ENCODE measurements around the gene TMEM150B. TPM values are rescaled to one million over a fixed set of nuclear protein-coding genes. Genes with fewer than 3 reads are reported as not detected.

Gene TMEM150B
- 10 to 100 TPM in 1 of 5 donors, 1 to 10 TPM in 2, not detected in 2; 1.3 to 15.8 (median 3.3) TPM for total RNA-seq
- polyA plus RNA-seq = under 1 TPM; 0.18 to 0.92 (median 0.87) TPM
- long read RNA-seq, donor 1 = 0 reads
- long read RNA-seq, donor 2 = 0 reads
- long read RNA-seq, donor 3 = 0 reads
- long read RNA-seq, donor 4 = 0 reads
- long read RNA-seq, donor 5 = 0 reads
- long read RNA-seq, donor 6 = 0 reads
- long read RNA-seq, donor 7 = 0 reads
- long read RNA-seq, donor 8, partial matches to known transcripts = 1,625 of 2,308 reads
- long read RNA-seq, donor 8, other reads (novel, unspliced or antisense) = 683 of 2,308 reads
- long read RNA-seq, donor 9, partial matches to known transcripts = 2,158 of 2,630 reads
- long read RNA-seq, donor 9, other reads (novel, unspliced or antisense) = 472 of 2,630 reads
- long read RNA-seq, donor 10 = 0 reads

DNA sequence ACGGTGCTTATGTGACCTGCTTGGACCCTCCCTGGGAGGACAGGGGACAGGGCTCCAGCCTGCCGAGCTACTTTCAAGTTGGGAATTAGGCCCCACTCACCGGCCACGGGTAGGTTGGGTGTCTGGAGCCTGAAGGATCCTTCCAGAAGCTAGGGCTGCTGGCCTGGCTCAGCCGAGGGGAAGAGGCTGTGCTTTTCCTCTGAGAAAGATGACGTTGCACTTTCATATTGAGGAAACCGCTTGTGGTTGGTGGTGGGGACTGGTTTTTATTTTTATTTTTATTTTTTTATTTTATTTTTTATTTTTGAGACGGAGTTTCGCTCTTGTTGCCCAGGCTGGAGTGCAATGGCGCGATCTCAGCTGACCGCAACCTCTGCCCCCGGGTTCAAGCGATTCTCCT, at the start of gene TMEM150B:
Gene TMEM150B (minus strand): TSS at position 170 of the 400 bp plus-strand sequence. CDS start 4,305 bp downstream, outside the sequence.
- no peak within 1 kb of the TSS for H3K4me3 ChIP-seq

DNA sequence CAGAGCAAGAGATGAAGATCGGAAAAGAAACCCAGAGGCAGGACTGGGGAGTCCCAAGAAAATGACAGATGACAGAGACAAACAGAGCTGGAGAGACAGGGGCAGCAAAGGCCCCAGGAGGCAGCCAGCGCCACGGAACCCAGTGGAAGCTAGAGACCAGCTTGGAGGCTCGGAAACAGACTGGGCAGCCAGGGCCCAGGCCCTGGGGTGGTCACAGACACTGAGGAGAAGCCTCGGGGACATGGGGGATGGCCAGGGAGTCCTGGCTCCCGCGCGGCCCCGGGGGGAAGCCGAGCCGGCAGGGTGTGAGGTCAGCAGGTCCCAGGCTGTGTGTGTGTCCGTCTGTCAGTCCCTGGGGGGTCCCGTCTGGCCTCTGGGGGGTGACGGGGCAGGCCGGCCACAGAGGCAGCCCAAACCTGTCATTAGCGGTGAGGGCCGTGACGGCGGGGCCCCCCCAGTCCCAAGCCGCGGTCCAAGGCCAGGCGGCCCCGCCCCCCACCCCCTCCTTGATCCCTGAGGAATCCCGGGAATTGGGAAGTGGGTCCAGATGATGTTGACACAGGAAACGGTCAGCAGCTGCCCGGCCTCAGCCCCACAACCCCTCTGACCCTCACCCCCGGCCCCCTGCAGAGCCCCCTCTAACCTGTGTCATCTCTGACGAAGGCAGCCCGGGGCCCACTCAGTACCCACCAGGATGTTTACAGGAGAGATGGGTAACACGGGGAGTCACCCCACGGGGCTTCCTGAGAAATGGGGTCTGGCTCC, 49.0 kb upstream of the TMEM150B start:
- peak in 1 of 2 donors; percentile 54 for DNase-seq
- Histone ChIP-seq H3K36me3 (no peaks in the 10 kb centered on the region), H3K4me1 (peaks cover 18 to 46% (median 25%) of the 10 kb centered on the region in 4 donors), H3K27ac (peak overlapping the region in 1 of 5 donors; percentile 26), H3K27me3 (peaks cover 17 to 94% (median 85%) of the 10 kb centered on the region in 3 donors), H3K4me3 (no peak overlapping the region), H3K9me3 (no peaks in the 10 kb centered on the region)
- no peak for TF ChIP-seq POLR2A (IDR thresholded peaks at IDR 0.05)
- TF ChIP-seq CTCF (IDR thresholded peaks at IDR 0.05) = no peak
- TF ChIP-seq POLR2AphosphoS5 (IDR thresholded peaks at IDR 0.05) = no peak
- TF ChIP-seq EP300 (IDR thresholded peaks at IDR 0.05) = no peak
- intact Hi-C loops (cut with DNase I; ENCODE audit: low total_unique reads) = no loop called here
- 3 to 23% (median 10%) methylated on average over 8 to 31 of the region's 31 CpGs for WGBS, 5 donors

More for the DNA sequence above, at the start of gene TMEM150B:
- peak within 1 kb of the TSS in 2 of 5 donors; percentile 20 to 51 for H3K27ac ChIP-seq
- TF ChIP-seq EP300 (IDR thresholded peaks at IDR 0.05) (no peak), POLR2A (IDR thresholded peaks at IDR 0.05) (no peak), CTCF (IDR thresholded peaks at IDR 0.05) (no peak), POLR2AphosphoS5 (IDR thresholded peaks at IDR 0.05) (no peak)
- peaks cover 0 to 20% (median 0%) of the 10 kb centered on the region in 4 donors for H3K4me1 ChIP-seq
- 71 to 84% (median 78%) methylated on average over 12 to 14 of the region's 14 CpGs for WGBS, 5 donors
- H3K9me3 ChIP-seq = no peaks in the 10 kb centered on the region
- H3K27me3 ChIP-seq = peaks cover 0 to 23% (median 1%) of the 10 kb centered on the region in 3 donors
- DNase-seq = peak in 1 of 2 donors; percentile 12
- H3K36me3 ChIP-seq = no peaks in the 10 kb centered on the region
- intact Hi-C loops (cut with DNase I; ENCODE audit: low total_unique reads) = no loop called here

GRCh38 chr19:55373306-55373992, 48.3 kb upstream of the TMEM150B start:
- H3K4me3 ChIP-seq = no peak overlapping the region
- no peaks in the 10 kb centered on the region for H3K36me3 ChIP-seq
- no peak for DNase-seq
- no peaks in the 10 kb centered on the region for H3K9me3 ChIP-seq
- 27 to 61% (median 34%) methylated on average over 7 to 9 of the region's 9 CpGs for WGBS, 5 donors
- TF ChIP-seq POLR2A (IDR thresholded peaks at IDR 0.05) = no peak
- no peak for TF ChIP-seq EP300 (IDR thresholded peaks at IDR 0.05)
- TF ChIP-seq CTCF (IDR thresholded peaks at IDR 0.05) = no peak
- TF ChIP-seq POLR2AphosphoS5 (IDR thresholded peaks at IDR 0.05) = no peak
- intact Hi-C loops (cut with DNase I; ENCODE audit: low total_unique reads) = no loop called here
- peaks cover 22 to 53% (median 31%) of the 10 kb centered on the region in 4 donors for H3K4me1 ChIP-seq
- peaks cover 19 to 100% (median 93%) of the 10 kb centered on the region in 3 donors for H3K27me3 ChIP-seq
- H3K27ac ChIP-seq = peak overlapping the region in 1 of 5 donors; percentile 26
